ENCODE results near the gene LYRM9.
"Not testable (repeated sequence)": the region's sequence is repeated elsewhere in the genome, so short reads cannot be mapped to it uniquely, and the experiment has no call there.

DNA sequence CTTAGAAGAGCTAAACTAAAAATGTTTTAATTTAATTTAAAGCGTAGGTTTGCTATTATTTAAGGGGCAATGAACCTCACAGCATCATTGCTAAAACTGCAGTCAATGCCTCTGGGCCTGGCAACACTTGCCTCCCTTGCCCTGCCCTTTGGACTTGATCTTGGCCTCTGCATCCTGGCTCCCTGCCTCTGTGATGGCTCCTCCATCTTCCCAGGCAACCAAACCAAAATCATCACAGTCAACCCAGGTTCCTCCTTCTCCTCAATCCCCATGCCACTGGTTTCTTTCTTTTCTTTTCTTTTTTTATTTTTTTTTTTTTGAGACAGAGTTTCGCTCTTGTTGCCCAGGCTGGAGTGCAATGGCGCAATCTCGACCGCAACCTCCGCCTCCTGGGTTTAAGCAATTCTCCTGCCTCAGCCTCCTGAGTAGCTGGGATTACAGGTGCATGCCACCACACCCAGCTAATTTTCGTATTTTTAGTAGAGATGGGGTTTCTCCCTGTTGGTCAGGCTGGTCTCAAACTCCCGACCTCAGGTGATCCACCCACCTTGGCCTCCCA lies 6.7 kb downstream of the LYRM9 start:
- TF ChIP-seq, protein P1, sequence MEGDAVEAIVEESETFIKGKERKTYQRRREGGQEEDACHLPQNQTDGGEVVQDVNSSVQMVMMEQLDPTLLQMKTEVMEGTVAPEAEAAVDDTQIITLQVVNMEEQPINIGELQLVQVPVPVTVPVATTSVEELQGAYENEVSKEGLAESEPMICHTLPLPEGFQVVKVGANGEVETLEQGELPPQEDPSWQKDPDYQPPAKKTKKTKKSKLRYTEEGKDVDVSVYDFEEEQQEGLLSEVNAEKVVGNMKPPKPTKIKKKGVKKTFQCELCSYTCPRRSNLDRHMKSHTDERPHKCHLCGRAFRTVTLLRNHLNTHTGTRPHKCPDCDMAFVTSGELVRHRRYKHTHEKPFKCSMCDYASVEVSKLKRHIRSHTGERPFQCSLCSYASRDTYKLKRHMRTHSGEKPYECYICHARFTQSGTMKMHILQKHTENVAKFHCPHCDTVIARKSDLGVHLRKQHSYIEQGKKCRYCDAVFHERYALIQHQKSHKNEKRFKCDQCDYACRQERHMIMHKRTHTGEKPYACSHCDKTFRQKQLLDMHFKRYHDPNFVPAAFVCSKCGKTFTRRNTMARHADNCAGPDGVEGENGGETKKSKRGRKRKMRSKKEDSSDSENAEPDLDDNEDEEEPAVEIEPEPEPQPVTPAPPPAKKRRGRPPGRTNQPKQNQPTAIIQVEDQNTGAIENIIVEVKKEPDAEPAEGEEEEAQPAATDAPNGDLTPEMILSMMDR (IDR thresholded peaks at IDR 0.05): not testable (repeated sequence)
- not testable (repeated sequence) for TF ChIP-seq POLR2AphosphoS5 (IDR thresholded peaks at IDR 0.05)
